Body of pancreas (tissue), 4 donors: Measurements from ENCODE around the gene LUC7L.

Experiments
- POLR2A ChIP-seq, 3 donors: fragments of 450-650 bp; IDR thresholded peaks; one replicate each; pipeline ENCODE4 v1.6.1; 2016; ENCODE audit warnings: antibody characterized with exemption in 3 of 3, mild to moderate bottlenecking in 2 of 3
- TF ChIP-seq, protein P1 (sequence below), 7 experiments: fragments of 450-650 bp in 4 of 7; fragments of 200-600 bp in 3 of 7; sonication (generic) in 3 of 7; IDR thresholded peaks; one replicate each; pipeline ENCODE4 v1.5.1; 2016 to 2019; ENCODE audit warnings: antibody characterized with exemption in 7 of 7

DNA sequence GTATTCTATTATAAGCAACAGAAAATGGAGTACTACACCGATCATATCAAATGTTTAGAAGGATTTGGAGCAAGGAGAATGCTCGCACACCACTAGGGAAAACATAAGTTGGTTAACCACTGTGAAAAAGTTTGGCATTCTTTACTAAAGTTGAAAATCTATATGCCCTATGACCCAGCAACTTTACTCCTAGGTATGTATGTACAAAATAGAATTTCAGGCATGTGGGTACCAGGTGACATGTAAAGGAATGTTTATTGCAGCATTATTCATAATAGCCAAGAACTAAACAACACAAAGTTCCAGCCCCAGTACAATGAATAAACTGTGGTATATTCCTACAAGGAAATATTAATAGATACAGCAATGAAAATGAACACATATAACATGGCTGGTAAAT, 82.6 kb downstream of the LUC7L start:
- TF ChIP-seq, protein P1, sequence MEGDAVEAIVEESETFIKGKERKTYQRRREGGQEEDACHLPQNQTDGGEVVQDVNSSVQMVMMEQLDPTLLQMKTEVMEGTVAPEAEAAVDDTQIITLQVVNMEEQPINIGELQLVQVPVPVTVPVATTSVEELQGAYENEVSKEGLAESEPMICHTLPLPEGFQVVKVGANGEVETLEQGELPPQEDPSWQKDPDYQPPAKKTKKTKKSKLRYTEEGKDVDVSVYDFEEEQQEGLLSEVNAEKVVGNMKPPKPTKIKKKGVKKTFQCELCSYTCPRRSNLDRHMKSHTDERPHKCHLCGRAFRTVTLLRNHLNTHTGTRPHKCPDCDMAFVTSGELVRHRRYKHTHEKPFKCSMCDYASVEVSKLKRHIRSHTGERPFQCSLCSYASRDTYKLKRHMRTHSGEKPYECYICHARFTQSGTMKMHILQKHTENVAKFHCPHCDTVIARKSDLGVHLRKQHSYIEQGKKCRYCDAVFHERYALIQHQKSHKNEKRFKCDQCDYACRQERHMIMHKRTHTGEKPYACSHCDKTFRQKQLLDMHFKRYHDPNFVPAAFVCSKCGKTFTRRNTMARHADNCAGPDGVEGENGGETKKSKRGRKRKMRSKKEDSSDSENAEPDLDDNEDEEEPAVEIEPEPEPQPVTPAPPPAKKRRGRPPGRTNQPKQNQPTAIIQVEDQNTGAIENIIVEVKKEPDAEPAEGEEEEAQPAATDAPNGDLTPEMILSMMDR (IDR thresholded peaks at IDR 0.05) = no peak
- no peak for TF ChIP-seq POLR2A (IDR thresholded peaks at IDR 0.05)
